Ovary (tissue), 9 donors: ENCODE measurements around the gene HSD11B2. TPM values are rescaled to one million over a fixed set of nuclear protein-coding genes. Genes with fewer than 3 reads are reported as not detected.
A peak's percentile ranks its signal among the peaks of the same experiment; 100 is the strongest.

ENCODE experiments used
- DNase-seq, 5 donors: peaks; one replicate each; pipeline ENCODE4 v3.0.0-alpha.2; 2019 to 2020
- H3K27ac ChIP-seq, 2 donors: fragments of 200-600 bp; one replicate each; pipeline versions ENCODE4 v1.5.1 to v1.8.0; 2019 to 2022
- H3K27me3 ChIP-seq: fragments of 200-600 bp; one replicate; pipeline ENCODE4 v1.8.0; 2022
- H3K36me3 ChIP-seq: fragments of 200-600 bp; sonication (generic); one replicate; pipeline ENCODE4 v1.5.1; 2019
- H3K4me1 ChIP-seq: one replicate; pipeline ENCODE4 v1.8.1; 2013; ENCODE audit warnings: mild to moderate bottlenecking, moderate library complexity; ENCODE audit not compliant: insufficient read depth
- H3K4me3 ChIP-seq: fragments of 200-600 bp; sonication (generic); one replicate; pipeline ENCODE4 v1.5.1; 2017
- H3K9me3 ChIP-seq, 2 donors: fragments of 200-600 bp in 1 of 2; sonication (generic) in 1 of 2; one replicate each; pipeline versions ENCODE4 v1.5.1 to v1.8.1; 2013 to 2019; ENCODE audit warnings: mild to moderate bottlenecking in 1 of 2, moderate library complexity in 1 of 2
- CTCF ChIP-seq, 3 donors: fragments of 450-650 bp in 2 of 3; fragments of 200-600 bp in 1 of 3; IDR thresholded peaks; one replicate each; pipeline versions ENCODE4 v1.5.1 to v1.8.0; 2016 to 2022; ENCODE audit warnings: antibody characterized with exemption in 3 of 3, mild to moderate bottlenecking in 1 of 3
- EP300 ChIP-seq: sonication (generic); formaldehyde crosslinking; IDR thresholded peaks from one replicate; pipeline ENCODE4 v1.6.1; 2017; ENCODE audit warnings: antibody characterized with exemption
- POLR2A ChIP-seq: fragments of 450-650 bp; IDR thresholded peaks from one replicate; pipeline ENCODE4 v1.6.1; 2017; ENCODE audit warnings: antibody characterized with exemption, mild to moderate bottlenecking, moderate library complexity
- WGBS, 3 donors: extraction: QIAGEN DNeasy Blood & Tissue Kit in 1 of 3; methylation state at CpG; one replicate each; pipeline versions ENCODE4 v1.1.5 to v1.1.7; 2013 to 2017; 5-methylcytosine and 5-hydroxymethylcytosine counted together
- intact Hi-C, 4 donors: fragments of 100-400 bp; cut with DNase I; formaldehyde crosslinking; loops; one replicate each; pipeline versions ENCODE4 v1.11.0 to v1.15.1; 2022 to 2023
- polyA plus RNA-seq, 2 donors: library from polyadenylated mRNA; stranded (reverse); fragments of 200-250 nt in 1 of 2; fragments of 350-450 nt in 1 of 2; fragmentation: Illumina TruSeq in 1 of 2; extraction: RNeasy Lipid Tissue Mini Kit (QIAGEN cat#74804) in 1 of 2; gene quantifications; one replicate each; pipeline ENCODE4 v1.2.3, GENCODE V29; 2013 to 2014
- total RNA-seq, 7 donors: library from RNA; depleted of rRNA in 2 of 7; stranded (reverse); fragments of >200 nt in 2 of 7; fragmentation: NEBNext Ultra II Directional in 3 of 7; extraction: Animal tissue kit (Norgen Biotek cat#: 25700) in 3 of 7; gene quantifications; one replicate each; pipeline versions ENCODE4 v1.1.0 to v1.2.4, GENCODE V29; 2016 to 2023
- donor health status: DM: no; HTN: no; CAD: no; lungs with moderate emphysema.
- donor health status: DM: no; HTN: no; CAD: no.
- donor health status: Bipolar disorder and iron deficiency.
- donor health status: DM: yes; HTN: yes; CAD: no.
- donor health status: DM: no; HTN: no; CAD: no.
- donor health status: DM: yes; HTN: yes; CAD: no.

HSD11B2 gene
- total and polyA plus RNA-seq, 9 donors, result 1.3 to 26.3 (median 15.7) TPM

- H3K4me3 ChIP-seq, result peak within 1 kb of the TSS; percentile 93
- DNase-seq, result peak; percentile 98 to 100 (median 99)
- H3K9me3 ChIP-seq, result no peaks in the 10 kb centered on the region
- 0 to 1% (median 0%) methylated on average over 37 to 57 of the region's 57 CpGs for WGBS, 3 donors
- intact Hi-C loops, result loop anchor here in 2 of 4 donors (5.0 kb wide), 2 partner anchors 36 to 81 kb away; partner anchors contain the start of gene CTCF (in 1 of the 2)
- H3K4me1 ChIP-seq, result peaks cover 15% of the 10 kb centered on the region
- peak within 1 kb of the TSS; percentile 68 to 69 for H3K27ac ChIP-seq
- no peaks in the 10 kb centered on the region for H3K36me3 ChIP-seq
- H3K27me3 ChIP-seq, result no peaks in the 10 kb centered on the region
- TF ChIP-seq CTCF (IDR thresholded peaks at IDR 0.05), result peak; percentile 90 to 99 (median 96)
- no peak for TF ChIP-seq EP300
- peak; percentile 64 for TF ChIP-seq POLR2A
These were observed 50.1 kb downstream of the HSD11B2 start, which contains the start of gene ATP6V0D1 for GRCh38 chr16:67480833-67481560. TSS of gene ATP6V0D1 (minus strand) at chr16:67481157. CDS start at chr16:67481086, 71 bp downstream.

GRCh38 chr16:67481561-67482232 lies 50.8 kb downstream of the HSD11B2 start:
- H3K36me3 ChIP-seq, result no peaks in the 10 kb centered on the region
- peak overlapping the region; percentile 46 for H3K4me3 ChIP-seq
- H3K27me3 ChIP-seq, result no peaks in the 10 kb centered on the region
- intact Hi-C loops, result loop anchor here in 2 of 4 donors (5.0 kb wide), 2 partner anchors 36 to 81 kb away; partner anchors contain the start of gene CTCF (in 1 of the 2)
- WGBS, 3 donors, result 4 to 6% (median 6%) methylated on average over 17 of the region's 17 CpGs
- peaks cover 15% of the 10 kb centered on the region for H3K4me1 ChIP-seq
- no peak for TF ChIP-seq CTCF (IDR thresholded peaks at IDR 0.05)
- peak; percentile 67 to 78 (median 71) for DNase-seq
- H3K9me3 ChIP-seq, result no peaks in the 10 kb centered on the region
- peak overlapping the region; percentile 60 to 68 for H3K27ac ChIP-seq

GRCh38 chr16:67482233-67482924 lies 51.5 kb downstream of the HSD11B2 start:
- WGBS, 3 donors, result 62 to 73% (median 65%) methylated on average over 25 of the region's 25 CpGs
- Histone ChIP-seq H3K36me3 (no peaks in the 10 kb centered on the region), H3K27me3 (no peaks in the 10 kb centered on the region), H3K4me3 (no peak overlapping the region), H3K4me1 (peaks cover 15% of the 10 kb centered on the region), H3K27ac (peak overlapping the region in 1 of 2 donors; percentile 68), H3K9me3 (no peaks in the 10 kb centered on the region)
- TF ChIP-seq CTCF (IDR thresholded peaks at IDR 0.05), result no peak
- intact Hi-C loops, result loop anchor here in 2 of 4 donors (5.0 kb wide), 2 partner anchors 35 to 80 kb away; partner anchors contain the start of gene CTCF (in 1 of the 2)
- peak in 1 of 5 donors; percentile 37 for DNase-seq

- Histone ChIP-seq H3K4me3 (no peak within 1 kb of the TSS), H3K27ac (peak within 1 kb of the TSS in 1 of 2 donors; percentile 68), H3K36me3 (no peaks in the 10 kb centered on the region), H3K9me3 (no peaks in the 10 kb centered on the region), H3K27me3 (no peaks in the 10 kb centered on the region), H3K4me1 (peaks cover 15% of the 10 kb centered on the region)
- WGBS, 3 donors, result 88 to 97% (median 97%) methylated on average over 5 to 6 of the region's 6 CpGs
- peak in 1 of 5 donors; percentile 25 for DNase-seq
- TF ChIP-seq EP300 (no peak), POLR2A (no peak), CTCF (IDR thresholded peaks at IDR 0.05) (no peak)
- intact Hi-C loops, result loop anchor here in 2 of 4 donors (5.0 kb wide), 2 partner anchors 34 to 79 kb away; partner anchors contain the start of gene CTCF (in 1 of the 2)
These were observed 52.2 kb downstream of the HSD11B2 start, which contains the start of gene AGRP for GRCh38 chr16:67483150-67483549. TSS of gene AGRP (minus strand) at chr16:67483547. CDS start at chr16:67483398, 149 bp downstream.
